Occipital lobe (tissue), 2 donors: Measurements from ENCODE around the gene CHRND. TPM values are rescaled to one million over a fixed set of nuclear protein-coding genes. Genes with fewer than 3 reads are reported as not detected.

Experiments used
- DNase-seq: peaks from one replicate; lab custom pipeline; 2025; lab: John Stamatoyannopoulos, UW
- total RNA-seq: library from RNA; depleted of rRNA; stranded (reverse); fragments of >200 nt; gene quantifications from one replicate; pipeline ENCODE4 v1.2.3, GENCODE V29; 2014

Gene CHRND
- total RNA-seq = not detected

GRCh38 chr2:232525791-232526371 is at the start of gene CHRND:
Gene CHRND (plus strand): TSS chr2:232526160. CDS start chr2:232526216, 56 bp downstream.
- DNase-seq = no peak

GRCh38 chr2:232476791-232477190 is 49.2 kb upstream of the CHRND start:
- no peak for DNase-seq

GRCh38 chr2:232477751-232478510 is 48.0 kb upstream of the CHRND start:
- no peak for DNase-seq

GRCh38 chr2:232478571-232479340 is 47.2 kb upstream of the CHRND start:
- no peak for DNase-seq

GRCh38 chr2:232479341-232480200 is 46.4 kb upstream of the CHRND start:
- no peak for DNase-seq

GRCh38 chr2:232480201-232481190 is 45.5 kb upstream of the CHRND start:
- DNase-seq = no peak

GRCh38 chr2:232481322-232482140 is 44.4 kb upstream of the CHRND start:
- DNase-seq = no peak

GRCh38 chr2:232482301-232483238 is 43.4 kb upstream of the CHRND start:
- DNase-seq = no peak

GRCh38 chr2:232483311-232483922 is 42.5 kb upstream of the CHRND start:
- no peak for DNase-seq

GRCh38 chr2:232483923-232484627 is 41.9 kb upstream of the CHRND start:
- no peak for DNase-seq

- no peak for DNase-seq
Observed at GRCh38 chr2:232484628-232485347, 41.2 kb upstream of the CHRND start.

GRCh38 chr2:232485348-232485756 is 40.6 kb upstream of the CHRND start:
- no peak for DNase-seq

- DNase-seq = no peak
Observed at GRCh38 chr2:232485757-232486557, 40.0 kb upstream of the CHRND start.

GRCh38 chr2:232486558-232487384 is 39.2 kb upstream of the CHRND start:
- DNase-seq = no peak
